Liver (tissue), 3 donors: ENCODE measurements around the gene GABBR2.

ENCODE experiments used
- ATF3 ChIP-seq: IDR thresholded peaks from 2 replicates; pipeline ENCODE4 v1.6.1; 2016; ENCODE audit warnings: antibody characterized with exemption
- EGR1 ChIP-seq, 2 donors: IDR thresholded peaks; 2 replicates each; pipeline ENCODE4 v1.6.1; 2016 to 2018; ENCODE audit warnings: antibody characterized with exemption in 2 of 2, low read depth in 2 of 2
- JUND ChIP-seq, 2 donors: IDR thresholded peaks; 2 replicates each; pipeline ENCODE4 v1.6.1; 2016; ENCODE audit warnings: antibody characterized with exemption in 2 of 2
- MAX ChIP-seq: IDR thresholded peaks from 2 replicates; pipeline ENCODE4 v1.6.1; 2016; ENCODE audit warnings: antibody characterized with exemption
- RAD21 ChIP-seq, 2 donors: IDR thresholded peaks; 2 replicates each; pipeline ENCODE4 v1.6.1; 2016; ENCODE audit warnings: antibody characterized with exemption in 2 of 2, mild to moderate bottlenecking in 2 of 2
- REST ChIP-seq: IDR thresholded peaks from 2 replicates; pipeline ENCODE4 v1.6.1; 2016; ENCODE audit warnings: antibody characterized with exemption, mild to moderate bottlenecking
- RXRA ChIP-seq, 2 donors: IDR thresholded peaks; 2 replicates each; pipeline ENCODE4 v1.6.1; 2017 to 2018; ENCODE audit warnings: antibody characterized with exemption in 2 of 2, mild to moderate bottlenecking in 1 of 2
- SP1 ChIP-seq: IDR thresholded peaks from 2 replicates; pipeline ENCODE4 v1.6.1; 2018; ENCODE audit warnings: antibody characterized with exemption, mild to moderate bottlenecking
- TAF1 ChIP-seq: conservative IDR thresholded peaks from 2 replicates; pipeline ENCODE4 v1.6.1; 2016; ENCODE audit warnings: antibody characterized with exemption, mild to moderate bottlenecking
- YY1 ChIP-seq: IDR thresholded peaks from 2 replicates; pipeline ENCODE4 v1.6.1; 2016; ENCODE audit warnings: antibody characterized with exemption, mild to moderate bottlenecking
- ZBTB33 ChIP-seq: IDR thresholded peaks from 2 replicates; pipeline ENCODE4 v1.6.1; 2016; ENCODE audit warnings: antibody characterized with exemption
- TF ChIP-seq, protein P1 (sequence below): fragments of 150-350 bp; IDR thresholded peaks from 2 replicates; pipeline ENCODE4 v1.5.1; 2017; ENCODE audit warnings: improper control_type of control experiment, low read depth, low read length; ENCODE audit not compliant: missing input control
- donor health status: healthy.
- donor health status: healthy.

DNA sequence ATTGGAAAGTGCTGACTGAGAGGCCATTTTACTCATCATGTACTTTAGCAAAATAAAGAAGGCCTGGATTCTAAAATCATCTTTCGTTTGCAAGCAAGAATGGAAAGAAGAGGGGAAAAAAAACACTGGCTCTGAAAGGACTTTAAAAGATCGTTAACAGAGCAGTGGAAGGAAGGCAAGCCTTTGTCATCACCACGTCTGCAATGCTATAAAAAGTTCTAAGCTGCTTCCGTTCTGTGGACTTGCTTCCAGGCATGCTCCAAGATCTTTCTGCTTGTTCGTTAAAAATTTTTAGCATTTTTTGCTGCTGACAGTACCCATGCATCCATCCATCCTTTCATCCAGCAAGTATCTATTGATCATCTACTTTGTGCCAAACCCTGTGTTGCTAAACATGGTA, 226.5 kb downstream of the GABBR2 start:
- TF ChIP-seq, protein P1, sequence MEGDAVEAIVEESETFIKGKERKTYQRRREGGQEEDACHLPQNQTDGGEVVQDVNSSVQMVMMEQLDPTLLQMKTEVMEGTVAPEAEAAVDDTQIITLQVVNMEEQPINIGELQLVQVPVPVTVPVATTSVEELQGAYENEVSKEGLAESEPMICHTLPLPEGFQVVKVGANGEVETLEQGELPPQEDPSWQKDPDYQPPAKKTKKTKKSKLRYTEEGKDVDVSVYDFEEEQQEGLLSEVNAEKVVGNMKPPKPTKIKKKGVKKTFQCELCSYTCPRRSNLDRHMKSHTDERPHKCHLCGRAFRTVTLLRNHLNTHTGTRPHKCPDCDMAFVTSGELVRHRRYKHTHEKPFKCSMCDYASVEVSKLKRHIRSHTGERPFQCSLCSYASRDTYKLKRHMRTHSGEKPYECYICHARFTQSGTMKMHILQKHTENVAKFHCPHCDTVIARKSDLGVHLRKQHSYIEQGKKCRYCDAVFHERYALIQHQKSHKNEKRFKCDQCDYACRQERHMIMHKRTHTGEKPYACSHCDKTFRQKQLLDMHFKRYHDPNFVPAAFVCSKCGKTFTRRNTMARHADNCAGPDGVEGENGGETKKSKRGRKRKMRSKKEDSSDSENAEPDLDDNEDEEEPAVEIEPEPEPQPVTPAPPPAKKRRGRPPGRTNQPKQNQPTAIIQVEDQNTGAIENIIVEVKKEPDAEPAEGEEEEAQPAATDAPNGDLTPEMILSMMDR = no peak
- no peak for TF ChIP-seq SP1
- TF ChIP-seq REST = no peak
- no peak for TF ChIP-seq TAF1
- TF ChIP-seq MAX = no peak
- TF ChIP-seq ZBTB33 = no peak
- TF ChIP-seq RXRA (IDR thresholded peaks at IDR 0.05) = no peak
- TF ChIP-seq ATF3 = no peak
- no peak for TF ChIP-seq JUND (IDR thresholded peaks at IDR 0.05)
- no peak for TF ChIP-seq YY1
- TF ChIP-seq EGR1 (IDR thresholded peaks at IDR 0.05; ENCODE audit: low read depth in 2 of 2) = no peak
- TF ChIP-seq RAD21 (IDR thresholded peaks at IDR 0.05) = no peak
